Hematopoietic multipotent progenitor cell treated with erythropoietin and hydrocortisone succinate and interleukin-3 and kit ligand, for 8 days (in vitro differentiated cells): Measurements from ENCODE around the gene ZNF708.
"Not testable (repeated sequence)": the region's sequence is repeated elsewhere in the genome, so short reads cannot be mapped to it uniquely, and the experiment has no call there.

Experiments used
- DNase-seq: peaks from one replicate; pipeline ENCODE4 v3.0.0-alpha.2; 2015

Gene ZNF708

DNA sequence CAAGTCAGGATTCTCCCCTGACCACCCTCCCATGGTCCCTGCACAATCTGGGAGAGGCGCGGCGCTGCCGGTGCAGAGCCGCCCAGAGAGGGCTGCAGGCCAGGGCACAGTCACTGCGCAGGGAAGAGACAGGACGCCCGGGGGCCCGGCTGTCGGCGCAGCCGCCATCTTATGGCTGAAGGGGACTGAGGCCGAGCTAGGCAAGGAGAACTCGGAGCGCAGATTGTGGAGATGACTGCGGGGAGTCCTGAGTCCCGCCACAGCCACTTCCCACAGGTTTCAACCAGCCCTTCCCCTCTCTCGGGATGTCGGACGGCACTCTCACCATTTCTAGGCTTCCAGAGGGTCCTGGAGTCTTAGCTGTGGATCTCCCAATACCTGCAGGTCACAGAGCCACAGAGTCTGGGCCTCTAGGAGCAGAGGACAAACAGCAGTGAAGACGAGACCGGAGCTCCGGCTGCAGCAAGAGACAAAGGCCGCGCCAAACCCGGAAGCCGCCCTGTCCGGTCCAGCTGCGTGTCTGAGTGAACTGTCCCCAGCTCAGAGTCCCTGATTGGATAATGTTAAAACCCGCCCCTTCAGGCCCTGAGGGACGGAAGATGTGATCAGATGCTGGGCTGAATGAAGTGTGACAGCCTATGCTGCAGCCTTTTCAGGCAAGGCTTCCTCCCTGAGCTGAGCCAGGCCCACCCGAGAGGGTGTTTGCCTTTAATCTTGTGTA, at the start of gene ZNF708:
TSS of gene ZNF708 (minus strand) at position 526 of the 721 bp plus-strand sequence. CDS start at position 328, 198 bp downstream.
- peak; percentile 97 for DNase-seq

DNA sequence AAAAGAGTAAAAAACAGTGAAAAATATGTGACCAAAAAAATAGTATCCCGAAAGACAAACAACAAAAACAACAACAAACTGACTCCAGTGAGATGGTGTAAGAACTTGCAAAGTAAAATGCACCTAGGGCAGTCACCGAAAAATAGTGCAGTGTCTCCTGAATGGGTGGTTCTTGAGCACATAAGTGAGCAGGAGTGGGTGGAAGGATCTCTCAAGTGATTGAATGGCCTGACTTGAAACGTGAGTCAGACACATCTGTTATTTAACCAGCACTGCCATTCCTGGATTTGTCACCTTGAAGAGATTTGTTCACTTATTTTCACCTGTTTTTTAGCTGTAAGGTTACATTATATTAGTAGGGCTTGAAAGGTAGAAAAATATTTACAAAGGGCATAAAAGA, 33.1 kb upstream of the ZNF708 start:
- DNase-seq, result no peak

DNA sequence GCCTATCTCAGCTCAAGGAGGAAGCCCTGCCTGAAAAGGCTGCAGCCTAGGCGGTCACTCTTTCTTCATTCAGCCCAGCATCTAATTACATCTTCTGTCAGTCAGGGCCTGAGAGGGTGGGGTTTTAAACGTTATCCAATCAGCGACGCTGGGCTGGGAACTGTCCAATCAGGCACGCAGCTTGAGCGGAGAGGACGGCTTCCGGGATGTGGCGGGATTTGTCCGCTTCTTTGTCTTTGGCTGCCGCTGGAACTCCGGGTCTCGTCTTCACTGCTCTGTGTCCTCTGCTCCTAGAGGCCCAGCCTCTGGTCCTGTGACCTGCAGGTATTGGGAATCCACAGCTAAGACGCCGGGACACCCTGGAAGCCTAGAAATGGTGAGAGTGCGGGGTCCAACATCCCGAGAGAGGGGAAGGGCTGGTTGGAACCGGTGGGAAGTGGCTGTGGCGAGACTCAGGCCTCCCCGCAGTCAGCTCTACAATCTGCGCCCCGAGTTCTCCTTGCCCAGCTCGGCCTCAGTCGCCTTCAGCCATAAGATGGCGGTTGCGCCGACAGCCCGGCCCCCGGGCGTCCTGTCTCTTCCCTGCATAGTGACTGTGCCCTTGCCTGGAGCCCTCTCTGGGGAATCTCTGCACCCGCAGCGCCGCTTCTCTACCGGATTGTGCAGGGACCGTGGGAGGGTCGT, 29.7 kb upstream of the ZNF708 start, which contains the start of gene ZNF738:
TSS of gene ZNF738 (plus strand) at position 233 of the 684 bp plus-strand sequence. CDS start at position 374, 141 bp downstream.
- DNase-seq, result peak; percentile 94

DNA sequence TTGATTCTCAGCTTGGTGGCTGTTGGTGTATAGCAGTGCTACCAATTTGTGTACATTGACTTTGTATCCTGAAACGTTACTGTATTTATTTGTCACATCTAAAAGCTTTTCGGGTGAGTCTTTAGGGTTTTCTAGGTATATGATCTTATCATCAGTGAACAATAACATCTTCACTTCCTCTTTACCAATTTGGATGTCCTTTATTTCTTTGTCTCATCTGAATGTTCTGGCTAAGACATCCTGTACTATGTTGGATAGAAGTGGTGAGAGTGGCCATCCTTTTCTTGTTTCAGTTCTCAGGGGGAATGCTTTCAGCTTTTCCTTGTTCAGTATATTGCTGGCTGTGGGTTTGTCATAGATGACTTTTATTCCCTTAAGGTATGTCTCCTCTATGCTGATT, 23.6 kb upstream of the ZNF708 start:
- no peak for DNase-seq

DNA sequence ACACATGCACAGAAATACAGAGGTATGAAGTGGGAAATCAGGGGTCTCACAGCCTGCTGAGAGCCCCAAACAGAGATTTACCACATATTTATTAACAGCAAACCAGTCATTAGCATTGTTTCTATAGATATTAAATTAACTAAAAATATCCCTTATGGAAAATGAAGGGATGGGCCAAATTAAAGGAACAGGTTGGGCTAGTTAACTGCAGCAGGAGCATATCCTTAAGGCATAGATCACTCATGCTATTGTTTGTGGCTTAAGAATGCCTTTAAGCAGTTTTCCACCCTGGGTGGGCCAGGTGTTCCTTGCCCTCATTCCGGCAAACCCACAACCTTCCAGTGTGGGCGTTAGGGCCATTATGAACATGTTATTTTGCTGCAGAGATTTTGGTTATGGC, 15.6 kb upstream of the ZNF708 start:
- not testable (repeated sequence) for DNase-seq

DNA sequence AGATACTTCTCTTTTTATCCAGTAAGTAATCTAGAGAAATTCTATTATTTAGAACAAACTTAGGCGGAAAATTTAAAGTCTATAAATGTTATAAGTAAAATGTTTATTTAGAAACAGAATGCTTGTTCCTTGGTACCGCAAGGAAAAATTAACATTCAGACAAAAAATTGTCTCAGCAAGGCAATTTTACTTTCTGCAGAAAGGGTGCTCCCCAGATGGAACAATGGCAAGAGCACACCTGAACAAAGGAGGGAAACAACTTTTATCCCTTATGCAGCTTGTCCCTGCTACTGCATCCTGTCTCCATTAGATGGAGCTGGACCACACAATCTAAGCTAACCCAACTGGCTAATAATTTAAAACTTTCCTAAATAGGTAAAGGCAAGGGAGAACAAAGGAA, 6.5 kb upstream of the ZNF708 start:
- DNase-seq, result no peak

DNA sequence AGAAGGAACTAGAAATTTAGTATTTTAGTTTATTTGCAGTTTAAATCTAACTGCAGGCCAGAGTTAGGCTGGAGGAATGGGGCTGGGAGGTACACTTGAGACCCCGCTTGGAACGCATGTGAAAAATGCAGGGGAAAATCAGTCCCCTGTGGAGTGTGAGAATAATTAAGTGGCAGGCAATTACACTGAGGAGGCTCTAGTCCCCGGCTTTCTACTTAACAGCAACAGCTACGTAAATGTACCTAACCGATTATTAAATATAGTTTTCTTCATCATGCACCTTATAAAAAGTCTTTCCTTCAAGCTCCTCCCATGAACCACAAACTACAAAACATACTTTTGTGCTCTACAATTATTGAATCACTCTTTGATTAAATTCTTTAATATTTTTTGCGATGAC, 804 bp downstream of the ZNF708 start:
- peak; percentile 41 for DNase-seq

DNA sequence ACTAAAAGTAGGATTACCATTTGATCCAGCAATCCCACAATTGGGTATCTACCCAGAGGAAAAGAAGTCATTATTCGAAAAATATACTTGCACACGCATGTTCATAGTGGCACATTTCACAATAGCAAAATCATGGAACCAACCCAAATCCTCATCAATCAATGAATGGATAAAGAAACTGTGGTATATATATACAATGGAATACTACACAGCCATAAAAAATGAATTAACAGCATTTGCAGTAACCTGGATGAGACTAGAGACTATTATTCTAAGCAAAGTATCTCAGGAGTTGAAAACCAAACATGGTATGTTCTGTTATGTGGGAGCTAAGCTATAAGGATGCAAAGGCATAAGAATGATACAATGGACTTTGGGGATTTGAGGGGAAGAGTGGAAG, 3.0 kb downstream of the ZNF708 start:
- no peak for DNase-seq

DNA sequence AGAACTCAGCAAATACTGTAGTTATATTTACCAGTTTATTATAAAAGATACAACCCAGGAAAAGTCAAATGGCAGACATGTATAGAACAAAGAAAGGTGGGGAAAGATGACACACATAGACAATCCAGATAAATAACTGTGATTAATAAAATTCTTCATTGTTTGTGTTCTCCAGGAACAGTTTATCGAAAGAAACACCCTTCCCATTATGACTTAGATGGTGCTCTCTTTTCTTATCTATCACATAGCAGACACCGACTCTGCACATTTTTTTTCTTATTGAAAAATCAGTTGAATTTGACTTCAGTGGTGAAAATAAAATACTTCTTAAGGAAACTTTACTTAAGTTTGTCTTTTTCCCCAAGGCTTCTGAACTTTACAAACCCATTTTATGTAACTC, 6.2 kb downstream of the ZNF708 start:
- peak; percentile 57 for DNase-seq

DNA sequence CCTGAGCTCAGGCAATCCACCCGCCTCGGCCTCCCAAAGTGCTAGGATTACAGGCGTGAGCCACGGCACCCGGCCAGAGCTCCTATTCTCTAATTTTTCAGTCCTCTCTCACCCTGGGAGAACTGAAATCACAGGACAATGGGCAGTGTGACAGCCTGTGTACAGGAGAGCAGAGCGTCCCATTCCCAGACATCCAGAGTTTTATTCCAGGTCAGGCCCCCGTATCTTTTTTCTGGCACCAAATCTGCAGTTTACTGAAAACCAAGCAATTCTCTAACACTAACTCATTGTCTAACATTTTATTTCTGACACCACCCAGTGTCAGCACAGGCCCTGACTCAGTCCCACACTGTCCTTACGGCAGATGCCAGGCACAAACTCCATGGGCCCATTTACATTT, 6.7 kb downstream of the ZNF708 start:
- no peak for DNase-seq

DNA sequence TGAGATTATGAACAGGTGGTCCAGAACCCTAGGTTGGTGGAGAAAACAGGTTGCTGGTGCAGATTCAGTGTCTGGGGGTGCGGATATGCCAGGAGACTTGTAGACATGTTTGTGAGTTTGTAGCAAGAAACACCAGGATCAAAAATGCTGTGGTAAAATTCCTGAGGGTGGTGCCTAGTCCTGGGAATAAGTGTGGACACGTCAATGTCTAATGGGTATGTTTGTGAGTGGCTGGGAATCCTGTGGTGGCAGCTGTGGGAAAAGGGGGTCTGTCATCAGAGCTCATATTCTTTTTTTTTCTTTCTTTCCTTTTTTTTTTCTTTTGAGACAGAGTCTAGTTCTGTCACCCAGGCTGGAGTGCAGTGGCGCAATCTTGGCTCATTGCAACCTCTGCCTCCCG, 7.2 kb downstream of the ZNF708 start:
- DNase-seq, result no peak

DNA sequence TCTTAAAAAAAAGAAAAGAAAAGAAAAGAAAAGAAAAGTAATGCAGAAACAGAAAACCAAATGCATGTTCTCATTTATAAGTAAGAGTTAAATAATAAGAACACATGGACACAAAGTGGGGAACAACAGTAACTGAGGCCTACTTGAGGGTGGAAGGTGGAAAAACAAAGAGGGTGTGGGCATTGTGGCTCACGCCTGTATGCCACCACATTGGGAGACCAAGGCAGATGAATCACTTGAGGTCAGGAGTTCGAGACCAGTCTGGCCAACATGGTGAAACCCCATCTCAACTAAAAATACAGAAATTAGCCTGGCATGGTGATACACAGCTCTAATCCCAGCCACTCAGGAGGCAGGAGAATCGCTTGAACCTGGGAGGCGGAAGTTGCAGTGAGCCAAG, 8.1 kb downstream of the ZNF708 start:
- no peak for DNase-seq

DNA sequence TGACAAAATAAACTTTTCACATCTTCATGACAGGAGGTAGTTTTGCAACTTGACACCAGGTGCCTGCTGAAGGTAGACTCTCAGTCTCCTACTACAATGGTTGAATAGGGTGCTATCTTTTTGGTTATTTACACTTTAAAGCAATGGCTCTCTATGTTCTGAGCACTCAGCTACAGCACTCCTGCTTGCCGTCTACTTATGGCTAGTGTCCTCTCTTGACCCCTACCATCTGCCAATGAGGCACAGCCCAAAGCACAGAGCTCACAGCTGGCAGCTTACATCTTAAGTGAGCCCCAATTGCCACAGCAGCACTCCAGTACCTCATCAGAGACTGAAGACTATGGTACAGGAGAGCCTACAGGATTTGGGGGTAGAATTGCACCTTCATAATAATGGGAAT, 11.4 kb downstream of the ZNF708 start:
- no peak for DNase-seq

DNA sequence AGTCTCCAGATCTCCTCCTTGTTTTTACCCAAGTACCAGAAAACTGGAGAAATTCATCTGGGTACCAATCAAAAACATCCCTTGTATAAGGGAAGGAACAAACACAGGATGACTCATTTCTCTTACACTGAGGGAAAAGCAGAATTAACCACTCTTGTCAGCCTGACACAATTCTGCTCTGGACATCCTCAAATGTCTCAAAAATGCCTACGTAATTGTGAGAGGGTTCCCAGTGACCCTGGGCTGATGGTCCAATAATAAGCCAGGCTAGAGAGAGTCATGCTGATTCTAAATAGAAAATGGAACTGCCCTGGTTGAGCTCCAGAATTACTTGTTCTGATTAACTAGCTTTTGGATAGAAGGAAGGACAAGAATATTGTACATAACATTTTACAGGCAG, 14.5 kb downstream of the ZNF708 start:
- DNase-seq, result no peak

DNA sequence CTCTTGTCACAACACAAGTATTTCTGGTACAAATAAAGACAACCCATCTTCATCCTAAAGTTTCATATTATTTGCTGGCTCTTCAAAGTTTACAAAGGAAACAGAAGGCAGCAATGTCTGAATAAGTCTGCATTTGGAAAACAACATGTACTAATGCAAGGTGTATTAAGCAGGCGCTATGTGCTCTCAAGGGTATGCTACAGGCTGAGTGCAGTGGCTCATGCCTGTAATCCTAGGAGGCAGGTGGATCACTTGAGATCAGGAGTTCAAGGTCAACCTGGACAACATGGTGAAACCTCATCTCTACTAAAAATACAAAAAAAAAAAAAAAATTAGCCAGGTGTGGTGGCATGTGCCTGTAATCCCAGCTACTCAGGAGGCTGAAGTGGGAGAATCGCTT, 16.4 kb downstream of the ZNF708 start:
- not testable (repeated sequence) for DNase-seq

DNA sequence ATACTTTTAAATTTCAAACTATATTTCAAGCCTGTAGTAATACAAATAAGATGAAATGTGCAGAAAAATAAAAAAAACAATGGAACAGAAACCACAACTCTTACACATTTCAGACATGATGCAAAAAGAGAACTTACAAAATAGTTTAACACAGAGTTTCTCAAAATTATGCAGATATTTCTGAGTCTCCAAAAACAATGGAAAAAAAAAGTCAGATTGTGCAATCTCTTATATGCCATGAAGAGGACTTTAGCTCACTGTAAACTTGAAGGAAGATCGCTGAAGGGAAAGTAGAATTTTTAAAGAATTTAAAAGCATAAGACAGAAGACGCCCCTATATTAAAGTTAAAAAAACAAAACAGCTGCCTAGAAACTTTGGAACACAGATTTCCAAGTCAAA, 20.4 kb downstream of the ZNF708 start:
- no peak for DNase-seq

DNA sequence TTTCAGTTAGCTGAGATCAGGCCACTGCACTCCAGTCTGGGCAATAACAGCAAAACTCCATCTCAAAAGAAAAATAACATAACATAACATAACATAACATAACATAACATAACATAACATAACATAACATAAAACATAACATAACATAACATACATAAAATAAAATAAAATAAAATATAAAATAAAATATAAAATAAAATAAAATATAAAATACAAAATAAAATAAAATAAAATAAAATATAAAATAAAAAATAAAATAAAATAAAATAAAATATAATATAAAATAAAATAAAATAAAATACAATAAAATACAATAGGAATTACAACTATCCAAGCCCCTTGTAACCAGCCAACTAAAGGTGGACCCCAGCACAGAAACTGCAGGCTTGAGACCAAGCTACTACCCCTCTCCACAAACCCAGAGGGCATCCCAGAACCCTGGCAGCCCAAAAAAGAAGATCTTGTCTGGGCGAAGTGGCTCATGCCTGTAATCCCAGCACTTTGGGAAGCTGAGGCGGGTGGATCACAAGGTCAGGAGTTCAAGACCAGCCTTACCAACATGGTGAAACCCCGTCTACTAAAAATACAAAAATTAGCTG, 22.2 kb downstream of the ZNF708 start:
- DNase-seq, result not testable (repeated sequence)

DNA sequence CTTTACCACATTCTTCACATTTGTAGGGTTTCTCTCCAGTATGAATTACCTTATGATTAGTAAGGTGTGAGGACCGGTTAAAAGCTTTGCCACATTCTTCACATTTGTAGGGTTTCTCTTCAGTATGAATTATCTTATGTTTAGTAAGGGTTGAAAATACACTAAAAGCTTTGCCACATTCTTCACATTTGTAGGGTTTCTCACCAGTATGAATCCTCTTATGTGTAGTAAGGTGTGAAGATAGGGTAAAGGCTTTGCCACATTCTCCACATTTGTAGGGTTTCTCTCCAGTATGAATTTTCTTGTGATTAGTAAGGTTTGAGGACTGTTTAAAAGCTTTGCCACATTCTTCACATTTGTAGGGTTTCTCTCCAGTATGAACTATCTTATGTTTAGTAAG, 35.4 kb downstream of the ZNF708 start:
- not testable (repeated sequence) for DNase-seq

DNA sequence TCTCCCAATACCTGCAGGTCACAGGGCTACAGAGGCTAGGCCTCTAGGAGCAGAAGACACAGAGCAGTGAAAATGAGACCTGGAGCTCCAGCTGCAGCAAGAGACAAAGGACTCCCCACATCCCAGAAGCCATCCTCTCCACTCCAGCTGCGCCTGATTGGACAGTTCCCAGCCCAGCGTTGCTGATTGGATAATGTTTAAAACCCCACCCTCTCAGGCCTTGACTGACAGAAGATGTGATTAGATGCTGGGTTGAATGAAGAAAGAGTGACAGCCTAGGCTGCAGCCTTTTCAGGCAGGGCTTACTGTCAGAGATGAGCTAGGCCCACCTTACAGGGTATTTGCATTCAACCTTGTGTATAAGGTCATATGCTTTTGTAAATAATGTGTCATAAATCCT, 59.4 kb downstream of the ZNF708 start:
- no peak for DNase-seq

DNA sequence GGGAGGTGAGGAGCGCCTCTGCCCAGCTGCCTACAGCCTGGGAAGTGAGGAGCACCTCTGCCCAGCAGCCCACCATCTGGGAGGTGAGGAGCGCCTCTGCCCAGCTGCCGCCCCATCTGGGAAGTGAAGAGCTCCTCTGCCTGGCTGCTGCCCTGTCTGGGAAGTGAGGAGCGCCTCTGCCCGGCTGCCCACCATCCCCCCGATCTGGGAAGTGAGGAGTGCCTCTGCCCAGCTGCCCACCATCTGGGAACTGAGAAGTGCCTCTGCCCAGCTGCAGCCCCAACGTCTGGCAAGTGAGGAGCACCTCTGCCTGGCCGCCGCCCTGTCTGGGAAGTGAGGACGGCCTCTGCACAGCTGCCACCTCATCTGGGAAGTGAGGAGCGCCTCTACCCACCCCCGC, 64.3 kb downstream of the ZNF708 start:
- DNase-seq, result no peak

DNA sequence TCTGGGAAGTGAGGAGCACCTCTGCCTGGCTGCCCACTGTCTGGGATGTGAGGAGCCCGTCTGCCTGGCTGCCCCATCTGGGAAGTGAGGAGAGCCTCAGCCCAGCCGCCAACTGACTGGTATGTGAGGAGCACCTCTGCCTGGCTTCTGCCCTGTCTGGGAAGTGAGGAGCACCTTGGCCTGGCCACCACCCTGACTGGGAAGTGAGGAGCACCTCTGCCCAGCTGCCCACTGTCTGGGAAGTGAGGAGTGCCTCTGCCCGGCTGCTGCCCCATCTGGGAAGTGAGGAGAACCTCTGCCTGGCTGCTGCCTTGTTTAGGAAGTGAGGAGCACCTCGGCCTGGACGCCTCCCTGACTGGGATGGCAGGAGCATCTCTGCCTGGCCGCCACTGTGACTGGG, 64.8 kb downstream of the ZNF708 start:
- DNase-seq, result no peak

DNA sequence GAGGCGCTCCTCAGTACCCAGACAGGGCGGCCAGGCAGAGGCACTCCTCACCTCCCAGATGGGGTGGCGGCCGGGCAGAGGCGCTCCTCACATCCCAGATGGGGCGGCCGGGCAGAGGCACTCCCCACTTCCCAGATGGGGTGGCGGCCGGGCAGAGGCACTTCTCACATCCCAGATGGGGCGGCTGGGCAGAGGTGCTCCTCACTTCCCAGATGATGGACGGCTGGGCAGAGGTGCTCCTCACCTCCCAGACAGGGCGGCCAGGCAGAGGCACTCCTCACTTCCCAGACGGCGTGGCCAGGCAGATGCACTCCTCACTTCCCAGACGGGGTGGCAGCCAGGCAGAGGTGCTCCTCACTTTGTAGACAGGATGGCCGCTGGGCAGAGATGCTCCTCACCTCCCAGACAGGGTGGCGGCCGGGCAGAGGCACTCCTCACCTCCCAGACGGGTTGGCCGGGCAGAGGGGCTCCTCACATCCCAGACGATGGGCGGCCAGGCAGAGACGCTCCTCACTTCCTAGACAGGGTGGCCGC, 68.3 kb downstream of the ZNF708 start:
- DNase-seq, result not testable (repeated sequence)

DNA sequence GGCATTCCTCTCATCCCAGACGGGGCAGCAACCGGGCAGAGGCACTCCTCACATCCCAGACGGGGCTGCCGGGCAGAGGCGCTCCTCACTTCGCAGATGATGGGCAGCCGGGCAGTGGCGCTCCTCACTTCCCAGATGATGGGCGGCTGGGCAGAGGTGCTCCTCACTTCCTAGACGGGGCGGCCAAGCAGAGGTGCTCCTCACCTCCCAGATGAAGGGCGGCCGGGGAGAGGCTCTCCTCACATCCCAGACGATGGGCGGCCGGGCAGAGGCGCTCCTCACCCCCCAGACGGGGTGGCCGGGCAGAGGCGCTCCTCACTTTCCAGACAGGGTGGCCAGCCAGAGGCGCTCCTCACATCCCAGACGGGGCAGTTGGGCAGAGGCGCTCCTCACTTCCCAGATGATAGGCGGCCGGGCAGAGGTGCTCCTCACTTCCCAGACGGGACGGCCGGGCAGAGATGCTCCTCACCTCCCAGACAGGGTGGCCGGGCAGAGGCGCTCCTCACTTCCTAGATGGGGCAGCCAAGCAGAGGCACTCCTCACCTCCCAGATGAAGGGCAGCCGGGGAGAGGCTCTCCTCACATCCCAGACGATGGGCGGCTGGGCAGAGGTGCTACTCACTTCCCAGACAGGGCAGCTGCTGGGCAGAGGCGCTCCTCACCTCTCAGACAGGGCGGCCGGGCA, 68.9 kb downstream of the ZNF708 start:
- DNase-seq, result no peak
